Type B pancreatic cell (in vitro differentiated cells): ENCODE data around the gene SLC29A2. TPM values are rescaled to one million over a fixed set of nuclear protein-coding genes. Genes with fewer than 3 reads are reported as not detected.
"Not testable (repeated sequence)": the region's sequence is repeated elsewhere in the genome, so short reads cannot be mapped to it uniquely, and the experiment has no call there.

Experiments used
- DNase-seq: peaks from one replicate; pipeline ENCODE4 v3.0.0; 2021; ENCODE audit warnings: mixed read lengths; ENCODE audit not compliant: unreplicated experiment; ENCODE audit errors: extremely low spot score
- H3K27ac Mint-ChIP-seq: 2 replicates; pipeline ENCODE4 v1.8.0; 2021; ENCODE audit warnings: mild to moderate bottlenecking, mixed read lengths
- H3K27me3 Mint-ChIP-seq: 2 replicates; pipeline ENCODE4 v1.8.0; 2021; ENCODE audit warnings: mixed read lengths
- H3K36me3 Mint-ChIP-seq: 2 replicates; pipeline ENCODE4 v1.8.0; 2021; ENCODE audit warnings: mixed read lengths
- H3K4me1 Mint-ChIP-seq: one replicate; pipeline ENCODE4 v1.8.0; 2021; ENCODE audit warnings: mixed read lengths; ENCODE audit not compliant: unreplicated experiment
- H3K4me3 Mint-ChIP-seq: 2 replicates; pipeline ENCODE4 v1.8.0; 2021; ENCODE audit warnings: mild to moderate bottlenecking, mixed read lengths
- H3K9me3 Mint-ChIP-seq: 2 replicates; pipeline ENCODE4 v1.8.0; 2021; ENCODE audit warnings: mixed read lengths
- CTCF ChIP-seq: fragments of 200-600 bp; sonication (generic); conservative IDR thresholded peaks from 2 replicates; pipeline ENCODE4 v1.5.0; 2021; ENCODE audit warnings: antibody characterized with exemption, mild to moderate bottlenecking
- total RNA-seq: library from RNA; stranded (reverse); gene quantifications from 2 replicates; pipeline ENCODE4 v1.2.1, GENCODE V29; 2021; ENCODE audit warnings: low replicate concordance

The SLC29A2 gene
- total RNA-seq, 1 donor from 2014 or later, result 22.2 TPM

- no peak overlapping the region for H3K27ac Mint-ChIP-seq
- no peaks in the 10 kb centered on the region for H3K36me3 Mint-ChIP-seq
Measured at GRCh38 chr11:66391322-66391721, 19.8 kb upstream of the SLC29A2 start.

GRCh38 chr11:66388780-66389386 is 17.3 kb upstream of the SLC29A2 start:
- no peak for DNase-seq
- Mint-ChIP-seq H3K27ac (no peak overlapping the region), H3K4me3 (no peak overlapping the region), H3K4me1 (peaks cover 6% of the 10 kb centered on the region), H3K36me3 (no peaks in the 10 kb centered on the region), H3K9me3 (no peaks in the 10 kb centered on the region), H3K27me3 (peaks cover 16% of the 10 kb centered on the region)
- TF ChIP-seq CTCF, result peak; percentile 72

More at GRCh38 chr11:66391322-66391721, 19.8 kb upstream of the SLC29A2 start:
- Mint-ChIP-seq H3K4me1 (peaks cover 2% of the 10 kb centered on the region), H3K9me3 (no peaks in the 10 kb centered on the region), H3K27me3 (peaks cover 19% of the 10 kb centered on the region), H3K4me3 (no peak overlapping the region)
- no peak for TF ChIP-seq CTCF
- no peak for DNase-seq

GRCh38 chr11:66386171-66387069 is 14.9 kb upstream of the SLC29A2 start:
- H3K27ac Mint-ChIP-seq, result no peak overlapping the region
- peaks cover 6% of the 10 kb centered on the region for H3K4me1 Mint-ChIP-seq
- H3K27me3 Mint-ChIP-seq, result peaks cover 11% of the 10 kb centered on the region
- peak overlapping the region; percentile 50 for H3K4me3 Mint-ChIP-seq
- TF ChIP-seq CTCF, result peak; percentile 98
- H3K36me3 Mint-ChIP-seq, result no peaks in the 10 kb centered on the region
- DNase-seq, result peak; percentile 88
- H3K9me3 Mint-ChIP-seq, result no peaks in the 10 kb centered on the region

- not testable (repeated sequence) for DNase-seq, H3K9me3 Mint-ChIP-seq, H3K27ac Mint-ChIP-seq, H3K27me3 Mint-ChIP-seq, H3K36me3 Mint-ChIP-seq, H3K4me3 Mint-ChIP-seq
- peaks cover 10% of the 10 kb centered on the region for H3K4me1 Mint-ChIP-seq
Measured at GRCh38 chr11:66384316-66384715, 12.8 kb upstream of the SLC29A2 start.

- not testable (repeated sequence) for H3K27ac Mint-ChIP-seq, H3K4me1 Mint-ChIP-seq, H3K36me3 Mint-ChIP-seq, H3K27me3 Mint-ChIP-seq, DNase-seq, H3K4me3 Mint-ChIP-seq, H3K9me3 Mint-ChIP-seq
Measured at GRCh38 chr11:66380264-66380663, 8.7 kb upstream of the SLC29A2 start.

GRCh38 chr11:66373690-66374287 is 2.2 kb upstream of the SLC29A2 start:
- not testable (repeated sequence) for H3K27ac Mint-ChIP-seq, DNase-seq, H3K27me3 Mint-ChIP-seq, H3K36me3 Mint-ChIP-seq, H3K9me3 Mint-ChIP-seq
- peaks cover 15% of the 10 kb centered on the region for H3K4me1 Mint-ChIP-seq
- TF ChIP-seq CTCF, result peak; percentile 35
- peak overlapping the region; percentile 31 for H3K4me3 Mint-ChIP-seq
